CD4-positive, alpha-beta T cell treated with Interleukin-2 at 100 ng/mL for 4 hours (primary cell): ENCODE measurements around the gene NOLC1.

ENCODE experiments used
- DNase-seq: peaks from one replicate; pipeline ENCODE4 v3.0.0-alpha.2; 2020; ENCODE audit warnings: low spot score

Gene NOLC1

DNA sequence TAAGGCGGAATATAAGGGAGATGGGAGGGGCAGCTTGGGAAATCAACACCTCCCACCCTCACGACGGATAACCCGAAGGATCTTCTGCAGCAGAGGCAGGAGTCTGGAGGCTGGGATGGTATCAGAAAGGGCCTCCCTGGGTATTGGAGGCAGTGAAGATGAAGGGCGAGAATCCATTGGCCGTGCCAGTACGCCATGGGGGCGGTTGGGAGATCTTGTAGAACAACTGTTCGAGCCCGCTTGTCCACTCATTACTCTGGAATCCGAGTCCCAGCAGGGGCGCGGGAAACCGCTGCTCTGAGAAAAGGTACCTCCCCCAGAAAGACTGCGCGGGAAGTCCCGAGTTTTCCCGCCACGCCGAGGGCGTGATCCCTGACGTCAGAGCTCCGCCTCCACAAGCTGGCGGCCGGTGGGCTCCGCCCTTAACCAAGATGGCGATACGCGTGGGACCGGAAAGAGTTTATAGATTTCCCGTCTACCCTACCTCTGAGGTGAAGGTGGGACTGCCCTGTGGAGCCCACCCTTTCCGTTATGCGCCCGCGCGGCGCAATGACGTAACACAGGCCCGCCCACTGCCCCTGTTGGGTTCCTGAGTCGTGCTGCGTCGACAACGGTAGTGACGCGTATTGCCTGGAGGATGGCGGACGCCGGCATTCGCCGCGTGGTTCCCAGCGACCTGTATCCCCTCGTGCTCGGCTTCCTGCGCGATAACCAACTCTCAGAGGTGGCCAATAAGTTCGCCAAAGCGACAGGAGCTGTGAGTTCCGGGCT lies at the start of gene NOLC1:
Gene NOLC1, plus strand, starts transcription at position 616 of the 771 bp plus-strand sequence. Its CDS starts 22 bp downstream, at position 638.
- DNase-seq, result peak; percentile 99

DNA sequence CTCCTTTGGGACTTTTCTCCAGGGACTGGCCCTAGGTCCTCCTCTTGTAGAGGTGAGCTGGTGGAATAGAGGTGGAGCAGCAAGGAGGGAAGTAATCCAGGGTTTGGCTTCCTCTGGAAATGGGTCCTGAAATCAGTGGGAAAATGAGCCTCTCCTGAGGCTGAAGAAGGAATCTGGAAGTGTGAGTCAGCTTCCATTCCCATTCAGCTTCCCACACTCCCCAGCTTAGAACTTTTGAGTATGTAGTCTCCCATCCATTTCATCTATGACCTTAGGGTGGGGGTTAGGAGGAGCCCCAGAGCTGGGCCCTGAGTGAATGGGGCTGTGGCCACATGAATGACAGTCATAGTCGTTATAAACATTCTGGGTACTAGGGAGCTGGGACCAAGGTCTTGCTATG lies 49.8 kb upstream of the NOLC1 start:
- no peak for DNase-seq

DNA sequence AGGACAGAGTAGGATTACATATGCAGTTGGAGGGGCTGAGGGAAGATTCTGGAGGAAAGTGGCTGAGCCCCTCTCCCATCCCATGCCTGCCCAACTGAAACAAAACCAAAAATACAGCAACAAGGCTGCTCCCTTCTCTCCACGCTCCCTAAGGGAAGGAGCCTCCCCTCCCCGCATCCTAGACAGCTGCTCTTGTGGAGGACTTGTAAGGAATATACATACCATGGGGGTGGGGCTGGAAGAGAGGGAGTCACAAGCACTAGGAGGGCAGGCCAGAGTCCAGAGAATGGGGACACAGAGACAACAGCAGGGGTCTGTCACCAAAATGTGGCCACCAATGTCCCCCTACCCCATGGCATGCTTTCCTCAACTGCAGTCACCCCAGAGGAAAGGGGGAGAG lies 45.2 kb upstream of the NOLC1 start:
- DNase-seq, result no peak

DNA sequence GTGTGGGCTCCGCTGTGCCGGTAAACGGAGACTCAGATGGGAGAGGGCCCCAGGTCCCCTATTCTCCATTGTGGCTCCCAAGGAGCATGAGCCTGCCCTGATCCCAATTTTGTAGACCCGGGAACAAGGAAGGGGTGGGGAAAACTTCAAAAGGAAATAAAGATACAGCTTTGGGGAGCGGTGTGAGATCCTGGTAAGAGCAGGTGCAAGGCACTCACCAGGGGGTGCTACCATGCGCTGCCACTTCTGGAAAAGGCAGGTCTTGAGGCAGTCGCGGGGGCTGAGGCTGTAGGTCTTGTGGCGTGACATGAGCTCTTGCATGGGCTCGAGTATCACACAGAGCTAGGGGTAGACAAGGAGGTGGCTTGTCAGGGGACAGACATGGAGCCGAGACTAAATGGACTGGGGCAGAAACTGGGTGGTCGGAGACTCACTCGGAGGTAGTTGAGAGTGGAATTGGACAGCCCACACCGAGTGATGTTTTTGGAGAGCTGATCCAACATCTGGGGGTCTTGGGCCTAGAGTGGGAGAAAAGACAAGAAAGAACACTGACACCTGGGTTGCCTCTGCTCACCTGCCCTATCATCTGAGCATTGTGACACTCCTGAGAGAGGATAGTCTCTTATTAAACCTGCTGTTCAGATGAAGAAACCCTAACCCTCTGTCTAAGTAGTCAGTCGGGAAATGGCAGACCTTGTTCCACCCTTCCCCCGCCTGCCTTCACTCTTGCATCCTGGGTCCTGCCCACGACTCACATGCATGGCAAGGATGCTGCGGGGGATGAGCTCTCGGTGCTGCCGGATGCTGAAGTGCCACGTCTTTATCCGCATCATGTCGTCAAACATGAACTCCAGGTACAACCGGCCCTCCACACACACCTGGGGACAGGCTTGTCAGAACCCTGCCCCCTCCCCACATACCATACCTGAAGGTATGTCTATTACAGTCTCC lies 42.7 kb upstream of the NOLC1 start:
- DNase-seq, result no peak

DNA sequence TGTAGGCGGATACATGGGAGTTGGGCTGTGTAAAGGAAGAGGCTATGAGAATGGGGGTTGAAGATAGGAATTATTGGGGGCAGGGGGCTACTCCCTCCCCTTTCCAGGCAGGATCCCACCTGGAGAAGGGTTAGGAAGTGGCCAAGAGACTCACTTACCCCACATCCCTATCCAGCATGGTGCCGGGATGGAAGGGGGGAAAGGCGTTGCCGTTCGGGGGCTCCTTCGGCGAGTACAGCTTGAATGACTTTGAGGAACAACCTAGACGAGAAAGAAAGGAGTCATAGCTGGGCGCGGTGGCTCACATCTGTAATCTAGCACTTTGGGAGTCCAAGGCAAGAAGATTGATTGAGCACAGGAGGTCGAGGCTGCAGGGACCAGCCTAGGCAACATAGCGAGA lies 40.9 kb upstream of the NOLC1 start:
- no peak for DNase-seq

DNA sequence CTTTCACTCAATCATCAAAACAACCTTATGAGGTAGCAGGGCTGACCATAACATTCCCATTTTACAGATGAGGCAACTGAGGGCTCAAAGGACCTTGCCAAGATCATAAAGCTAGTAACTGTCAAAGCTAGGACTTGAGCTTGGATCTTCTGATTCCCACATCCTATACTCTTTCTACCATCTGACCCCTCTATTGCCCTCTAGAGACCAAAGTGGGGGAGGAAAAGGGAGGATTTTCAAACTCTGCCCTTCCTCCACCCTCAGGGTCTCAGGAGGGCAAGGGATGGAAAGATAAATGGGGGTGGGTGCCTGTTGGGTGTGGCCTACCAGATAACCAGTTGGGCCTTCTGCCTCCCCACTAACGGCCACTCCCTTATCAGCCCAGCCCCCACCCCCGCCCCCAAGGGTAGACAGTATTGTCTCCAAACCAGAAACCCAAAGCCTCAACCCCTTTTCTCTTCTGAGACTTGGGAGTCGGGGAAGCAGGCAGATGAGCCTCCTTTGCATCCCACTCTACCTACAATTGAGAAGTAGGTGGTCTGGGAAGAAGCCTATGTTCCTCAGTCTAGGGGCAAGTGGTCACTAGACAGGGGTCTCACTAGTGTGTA lies 39.9 kb upstream of the NOLC1 start:
- DNase-seq, result no peak

DNA sequence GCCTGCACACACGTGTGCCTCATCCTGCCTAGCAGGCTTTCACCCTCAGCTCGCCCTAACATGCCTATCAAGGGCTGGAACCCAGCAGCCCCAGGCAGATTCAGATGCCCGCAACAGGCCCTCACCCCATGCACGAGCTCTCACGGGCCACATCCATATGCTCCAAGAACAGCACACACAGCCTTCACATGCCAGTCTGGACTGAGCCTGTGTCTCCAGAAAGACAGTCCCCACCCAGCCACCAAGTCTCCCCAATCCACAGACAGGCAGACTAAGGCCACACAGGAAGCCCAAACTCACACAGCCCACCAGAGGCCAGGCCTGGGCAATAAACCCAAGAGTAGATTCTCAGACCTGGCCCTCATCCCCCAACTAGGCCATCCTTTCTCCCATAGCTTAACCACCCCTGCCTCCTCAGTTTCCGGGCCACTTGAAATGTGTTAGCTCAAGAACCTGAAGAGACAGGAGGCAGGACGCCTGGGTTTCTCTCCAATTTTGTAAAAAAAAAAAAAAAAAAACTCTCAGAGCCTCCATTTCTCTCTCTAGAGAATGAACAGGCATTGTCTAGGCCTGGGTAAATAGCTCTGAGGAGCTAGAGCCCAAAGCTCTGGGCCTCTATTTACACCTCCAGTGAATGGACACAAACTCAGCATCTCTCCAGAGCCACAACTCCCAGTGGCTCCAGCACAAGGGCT lies 38.8 kb upstream of the NOLC1 start:
- no peak for DNase-seq

DNA sequence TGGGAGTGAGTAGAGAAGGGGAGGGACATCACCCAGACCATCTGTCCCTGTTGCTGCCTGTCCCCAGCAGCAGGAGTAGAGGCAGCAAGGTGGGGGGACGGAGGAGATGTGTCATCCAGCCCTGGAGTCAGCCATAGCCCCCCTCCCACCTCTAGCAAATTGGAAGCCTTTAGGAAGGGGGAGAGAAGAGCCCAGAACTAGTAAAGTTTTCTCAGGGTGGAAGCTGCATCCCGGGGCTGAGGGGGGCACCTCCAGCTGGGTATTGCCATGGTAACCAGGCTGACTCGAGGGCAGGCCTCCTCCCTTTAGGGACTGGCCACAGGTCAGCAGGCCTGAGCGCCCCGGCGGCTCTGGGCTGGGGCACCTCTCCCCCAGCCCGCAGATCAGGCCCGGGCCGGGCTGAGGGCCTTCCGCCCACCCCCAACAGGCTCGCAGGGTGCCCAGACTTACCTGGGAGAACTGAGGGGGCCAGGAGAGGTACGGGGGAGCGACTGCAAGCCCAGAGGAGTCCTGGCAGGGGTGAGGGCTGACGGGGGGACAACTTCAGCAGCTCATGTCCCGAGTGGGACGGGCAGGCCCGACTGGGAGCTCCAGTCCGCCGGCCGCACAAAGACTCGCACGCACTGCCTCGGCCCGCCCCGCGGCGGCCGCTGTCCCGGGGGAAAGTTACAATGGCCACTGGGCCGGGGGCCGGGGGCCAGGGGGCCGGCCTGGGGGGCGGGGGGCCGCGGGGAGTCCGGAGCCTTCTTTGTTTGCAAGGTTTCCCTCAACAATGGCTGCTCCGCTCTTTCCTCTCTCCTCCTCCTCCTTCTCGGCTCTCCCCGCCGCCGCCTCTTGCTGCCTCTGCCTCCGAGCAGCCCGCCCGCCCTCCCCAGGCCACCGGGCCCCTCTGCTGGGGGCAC lies 38.0 kb upstream of the NOLC1 start:
- DNase-seq, result no peak

DNA sequence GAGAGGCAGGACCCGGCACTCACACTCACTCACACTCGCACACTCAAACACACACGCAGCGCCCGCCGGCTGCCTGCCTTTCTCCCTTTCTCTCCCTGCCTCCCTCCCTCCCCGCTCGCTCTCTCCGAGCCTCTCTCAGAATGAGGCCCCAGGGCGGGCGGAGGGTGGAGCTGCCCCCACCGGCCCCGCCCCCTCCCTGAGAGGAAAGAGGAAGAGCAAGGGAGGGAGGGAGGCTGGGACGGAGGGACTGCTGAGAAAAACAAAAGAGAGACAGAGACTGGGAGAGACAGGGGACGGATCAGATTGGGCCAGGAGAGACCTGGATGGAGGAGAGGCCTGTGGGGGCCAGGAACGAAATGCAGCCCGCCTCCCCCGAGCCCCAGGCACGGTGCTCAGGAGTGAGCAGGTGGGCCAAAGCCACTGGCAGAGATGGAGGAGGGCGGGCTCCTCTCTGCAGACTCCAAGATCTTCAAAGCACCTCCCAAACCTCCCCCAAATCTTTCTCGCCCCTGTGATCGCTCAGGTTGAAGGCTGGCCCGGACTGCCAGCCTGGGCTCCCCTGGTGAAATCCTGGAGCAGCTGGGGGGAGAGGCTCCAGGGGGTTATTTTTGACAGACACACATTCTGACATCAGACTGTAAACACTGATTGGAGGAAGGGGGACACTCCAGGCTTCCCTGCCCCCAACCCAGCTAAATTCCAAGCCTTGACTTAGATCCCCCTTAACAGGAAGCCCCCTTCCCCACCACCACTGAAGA lies 37.1 kb upstream of the NOLC1 start:
- peak; percentile 78 for DNase-seq

DNA sequence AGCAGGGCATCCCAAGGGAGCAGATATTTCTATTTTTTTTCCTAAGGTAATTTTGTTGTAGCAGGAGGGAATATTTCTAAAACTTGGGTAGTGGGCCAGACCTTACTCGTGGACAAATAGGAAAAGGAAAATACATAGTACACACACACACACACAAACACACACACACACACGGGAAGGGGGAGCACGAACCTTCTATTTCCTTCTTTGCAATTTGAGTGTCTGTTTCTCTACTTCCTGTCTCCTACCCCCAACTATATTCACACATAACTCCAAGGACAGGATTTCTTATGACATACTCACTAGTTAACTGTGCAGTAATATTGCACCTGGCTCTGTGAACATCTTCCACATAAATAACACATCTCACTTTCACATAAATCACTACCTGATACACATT lies 36.4 kb upstream of the NOLC1 start:
- DNase-seq, result no peak

DNA sequence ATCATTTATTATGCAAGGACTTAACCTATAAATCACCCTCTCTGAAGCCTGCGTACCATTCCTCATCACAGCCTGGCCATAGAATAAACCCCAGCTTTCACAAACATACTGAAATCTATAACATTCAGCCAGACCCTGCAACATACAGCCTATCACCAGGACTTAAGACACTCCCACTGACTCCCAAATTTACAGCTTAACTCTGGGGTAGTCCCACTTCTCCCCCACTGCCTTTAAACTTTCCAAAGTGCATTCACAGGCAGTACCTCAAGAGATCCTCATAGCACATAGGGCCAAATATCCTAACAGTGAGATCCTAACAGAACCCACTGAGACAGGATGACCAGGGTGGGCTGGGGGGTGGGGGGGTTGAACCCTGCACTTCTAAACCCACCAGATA lies 35.5 kb upstream of the NOLC1 start:
- no peak for DNase-seq

DNA sequence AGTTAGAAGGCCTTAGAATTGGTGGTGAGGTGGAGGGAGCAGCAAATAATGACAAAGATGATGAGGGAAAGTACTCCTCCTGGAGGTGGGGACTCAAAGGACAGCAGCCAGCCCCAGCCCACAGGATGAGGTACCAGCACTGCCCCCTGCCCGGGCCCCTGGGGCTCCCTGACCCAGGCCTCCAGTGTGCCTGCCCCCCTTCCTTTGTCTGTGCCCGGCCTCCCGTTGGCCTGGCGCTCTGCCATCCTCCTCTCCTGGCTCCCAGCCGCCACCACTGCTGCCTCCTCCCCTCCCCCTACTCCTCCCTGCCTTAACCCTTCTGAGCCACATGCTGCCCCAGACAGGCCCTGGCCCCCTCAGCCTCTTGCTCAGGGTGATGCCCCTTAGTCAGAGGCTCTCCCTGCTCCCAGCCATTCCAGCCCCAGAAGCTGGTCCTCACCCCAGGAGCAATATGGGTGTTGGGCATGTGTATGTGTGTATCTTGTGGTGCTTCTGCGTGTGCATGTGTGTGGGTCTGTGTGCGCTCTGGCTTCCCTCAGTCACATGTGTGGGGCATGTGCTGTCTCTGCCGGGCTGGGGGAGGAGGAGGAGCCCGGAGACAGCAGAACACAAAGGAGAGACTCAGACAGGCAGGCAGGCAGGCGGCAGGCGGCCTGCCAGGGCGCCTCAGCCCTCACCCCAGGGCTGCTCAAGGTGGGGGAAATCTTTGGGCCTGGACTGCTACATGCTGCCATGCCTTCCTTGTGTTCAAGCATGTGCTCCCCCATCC lies 34.6 kb upstream of the NOLC1 start:
- DNase-seq, result peak; percentile 57

DNA sequence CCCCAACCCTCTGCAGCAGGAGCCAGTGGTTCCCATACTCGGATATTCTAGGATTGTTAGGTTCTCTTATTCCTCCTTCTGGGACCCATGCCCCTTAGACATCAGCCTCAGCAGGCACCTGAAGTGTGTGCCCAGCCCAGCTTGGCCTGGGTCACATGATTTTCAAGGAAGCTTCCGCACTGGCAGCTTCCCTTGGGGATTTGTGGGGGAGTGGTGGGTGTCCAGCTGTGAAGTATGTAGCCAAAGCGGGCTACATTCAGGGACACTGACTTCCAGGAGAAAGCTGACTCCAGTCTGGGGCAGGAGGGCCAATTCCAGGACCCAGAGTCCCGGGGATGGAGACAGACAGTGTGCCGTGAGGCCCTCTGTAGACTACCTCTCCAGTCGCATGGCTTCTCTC lies 33.3 kb upstream of the NOLC1 start:
- DNase-seq, result no peak

DNA sequence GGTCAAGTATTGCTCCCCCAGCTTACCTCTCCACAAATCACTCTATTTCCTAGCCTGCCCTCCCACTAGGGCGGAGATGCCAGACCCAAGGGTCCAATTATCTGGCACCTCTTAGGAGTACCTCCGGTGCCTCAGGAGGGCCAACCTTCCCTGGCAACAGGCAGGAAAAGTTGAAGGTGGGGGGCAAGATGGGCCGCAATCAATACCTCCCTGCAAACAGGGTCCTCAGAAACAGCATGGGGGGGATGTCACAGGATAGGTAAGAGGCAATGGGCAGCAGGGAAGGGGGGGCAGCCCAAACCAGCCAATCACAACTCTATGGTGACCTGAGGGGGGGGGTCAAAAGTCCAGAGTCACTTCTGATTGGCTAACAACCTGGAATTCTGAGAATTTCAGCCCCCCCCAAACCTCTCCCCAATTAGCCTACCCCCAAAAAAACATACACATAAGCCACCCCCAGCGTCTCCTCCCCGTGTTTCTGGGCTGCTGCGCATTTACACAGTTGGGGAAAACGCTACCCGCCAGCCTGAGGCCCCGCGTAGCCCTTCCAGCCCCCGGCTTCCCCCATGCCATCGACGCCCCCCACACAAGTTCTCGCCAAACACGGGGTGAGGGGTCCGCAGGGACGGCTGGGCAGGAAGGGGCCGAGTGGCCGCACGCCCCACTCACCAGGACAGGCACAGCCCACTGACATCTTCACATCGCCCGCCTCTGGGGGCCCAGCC lies 32.6 kb upstream of the NOLC1 start:
- peak; percentile 74 for DNase-seq

DNA sequence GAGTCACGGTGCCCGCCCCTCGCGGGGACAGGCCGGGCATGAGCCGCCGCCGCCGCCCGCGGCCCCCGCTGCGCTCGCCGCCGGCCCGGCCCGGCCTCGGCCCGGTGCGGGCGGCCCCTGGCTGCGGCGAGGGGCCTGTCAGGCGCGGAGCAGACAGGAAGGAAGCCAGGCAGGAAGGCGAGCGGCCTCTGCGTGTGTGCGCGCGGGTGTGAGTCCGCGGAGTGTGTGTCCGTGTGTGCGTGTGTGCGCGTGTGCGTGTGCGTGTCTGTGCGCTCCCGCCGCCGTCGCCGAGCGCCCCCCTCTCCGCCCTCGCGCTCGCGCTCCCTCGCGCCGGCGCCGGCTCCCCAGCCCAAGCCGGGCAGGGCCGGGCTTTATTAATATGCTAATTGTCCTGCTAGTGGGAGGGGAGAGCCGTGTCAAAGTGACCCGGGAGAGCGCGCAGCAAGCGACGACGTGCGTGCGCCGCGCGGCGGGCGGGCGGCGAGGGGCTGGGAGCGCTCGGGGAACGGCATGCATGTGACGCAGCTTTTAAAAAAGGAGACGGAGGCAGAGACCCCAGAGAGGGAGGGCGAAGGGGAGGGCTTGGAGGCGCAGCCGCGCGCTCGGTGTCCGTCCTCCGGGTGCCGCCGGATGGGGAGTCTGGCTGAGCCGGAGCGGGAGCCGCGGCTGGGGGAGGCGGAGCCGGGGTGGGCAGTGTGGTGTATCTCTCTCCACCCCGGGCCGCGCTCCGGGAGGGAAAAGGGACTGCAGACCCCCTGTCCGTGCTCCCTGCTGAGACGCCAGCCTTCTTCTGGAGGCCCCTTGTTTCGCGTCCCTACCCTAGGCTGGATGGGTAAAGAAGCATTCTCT lies 31.8 kb upstream of the NOLC1 start, which contains the start of gene LDB1:
Gene LDB1, minus strand, starts transcription at position 227 of the 849 bp plus-strand sequence. CDS start 258 bp downstream, outside the sequence.
- DNase-seq, result peak; percentile 78

DNA sequence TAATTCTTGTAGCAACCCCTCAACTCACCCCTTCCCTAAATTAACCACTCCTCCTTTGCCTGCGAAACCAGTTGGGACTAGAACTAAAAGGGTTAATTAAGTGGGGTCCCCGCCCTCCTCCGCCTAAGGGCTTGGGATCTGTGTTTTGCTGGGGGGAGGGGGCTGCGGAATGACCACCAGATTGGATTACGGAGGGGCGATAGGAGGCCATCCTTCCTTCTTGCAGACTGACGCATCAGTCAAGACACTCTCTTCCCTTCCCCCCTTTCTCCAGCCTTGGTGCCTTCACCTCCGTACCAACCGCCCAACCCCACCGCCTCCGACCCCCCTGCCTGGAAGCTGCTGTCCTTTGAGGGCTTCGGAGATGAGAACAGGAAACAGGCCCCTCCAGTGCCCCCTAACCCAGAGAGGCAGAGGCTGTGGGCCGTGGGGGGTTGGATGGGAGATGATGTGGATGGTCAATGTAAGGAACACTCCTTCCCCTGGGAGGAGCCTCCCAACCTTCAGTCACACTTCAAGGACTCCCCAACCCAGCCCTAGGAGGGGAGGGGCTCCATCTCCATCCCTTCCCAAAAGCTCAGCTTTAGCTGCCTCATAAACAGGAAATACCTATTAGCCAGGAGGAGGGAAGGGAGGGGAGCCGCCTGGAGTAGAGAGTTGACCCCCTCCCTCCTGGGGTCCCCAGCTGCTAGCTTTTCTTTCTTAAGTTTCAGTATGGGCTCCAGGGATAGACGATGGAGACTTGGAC lies 31.0 kb upstream of the NOLC1 start:
- DNase-seq, result peak; percentile 14
